SK-N-SH (cell line): ENCODE data around the gene LPO.

Experiments
- CTCF ChIP-seq: fragments of 200-600 bp; sonication (generic); IDR thresholded peaks from 2 replicates; pipeline ENCODE4 v1.6.1; 2017; ENCODE audit warnings: antibody characterized with exemption, mild to moderate bottlenecking, moderate library complexity
- ELF1 ChIP-seq: IDR thresholded peaks from 2 replicates; pipeline ENCODE4 v1.4.0; 2012
- EP300 ChIP-seq, 2 experiments: IDR thresholded peaks; 2 replicates each; pipeline versions ENCODE4 v1.4.0 to v1.6.1; 2012; ENCODE audit warnings: borderline replicate concordance in 1 of 2, low read depth in 1 of 2, low read length in 1 of 2
- EZH2phosphoT487 ChIP-seq: fragments of 200-600 bp; sonication (generic); IDR thresholded peaks from 2 replicates; pipeline ENCODE4 v1.6.1; 2017; ENCODE audit warnings: low read depth, mixed run types, mild to moderate bottlenecking, antibody characterized with exemption, moderate library complexity, borderline replicate concordance
- FOXM1 ChIP-seq: IDR thresholded peaks from 2 replicates; pipeline ENCODE4 v1.4.0; 2012; ENCODE audit warnings: low read depth, mild to moderate bottlenecking
- GATA2 ChIP-seq: sonication (generic); formaldehyde crosslinking; IDR thresholded peaks from 2 replicates; pipeline ENCODE4 v1.5.0; 2020; ENCODE audit warnings: mild to moderate bottlenecking, missing genetic modification reagents
- MAX ChIP-seq: IDR thresholded peaks from 2 replicates; pipeline ENCODE4 v1.4.0; 2012; ENCODE audit warnings: low read depth
- MXI1 ChIP-seq: IDR thresholded peaks from 2 replicates; pipeline ENCODE4 v1.6.1; 2012; ENCODE audit warnings: mild to moderate bottlenecking, low read depth, low read length, improper control_type of control experiment
- POLR2AphosphoS5 ChIP-seq: IDR thresholded peaks from 2 replicates; pipeline ENCODE4 v1.6.1; 2012; ENCODE audit warnings: low read depth, low read length
- RAD21 ChIP-seq: IDR thresholded peaks from 2 replicates; pipeline ENCODE4 v1.6.1; 2012; ENCODE audit warnings: mild to moderate bottlenecking, low read length
- REST ChIP-seq: IDR thresholded peaks from 2 replicates; pipeline ENCODE4 v1.6.1; 2012; ENCODE audit warnings: mild to moderate bottlenecking, low read depth, low read length, moderate library complexity
- RFX5 ChIP-seq: IDR thresholded peaks from 2 replicates; pipeline ENCODE4 v1.6.1; 2012; ENCODE audit warnings: mild to moderate bottlenecking, improper control_type of control experiment, low read length
- TEAD4 ChIP-seq: IDR thresholded peaks from 2 replicates; pipeline ENCODE4 v1.4.0; 2012; ENCODE audit warnings: mild to moderate bottlenecking, borderline replicate concordance; ENCODE audit not compliant: insufficient read depth
- YY1 ChIP-seq: IDR thresholded peaks from 2 replicates; pipeline ENCODE4 v1.4.0; 2012; ENCODE audit warnings: low read depth, mild to moderate bottlenecking

GRCh38 chr17:58232707-58233156 is 5.7 kb upstream of the LPO start:
- TF ChIP-seq CTCF (no peak), ELF1 (no peak), MAX (no peak), POLR2AphosphoS5 (no peak), EP300 (IDR thresholded peaks at IDR 0.05; ENCODE audit: borderline replicate concordance in 1 of 2, low read depth in 1 of 2, low read length in 1 of 2) (no peak), RFX5 (no peak), EZH2phosphoT487 (no peak), FOXM1 (no peak), YY1 (no peak), RAD21 (no peak), TEAD4 (no peak), GATA2 (no peak), REST (no peak), MXI1 (no peak)
